WTC11 (cell line): ENCODE data around the gene GPR17. TPM values are rescaled to one million over a fixed set of nuclear protein-coding genes. Genes with fewer than 3 reads are reported as not detected.

Experiments
- ATAC-seq: fragments of 200-7000 bp; cut with Tn5 transposase; 2 replicates; pipeline ENCODE4 v1.10.0; 2021; ENCODE audit warnings: mild to moderate bottlenecking, moderate library complexity
- CTCF ChIA-PET: fragments of 300-600 bp; sonication (Branson Sonifier 250); formaldehyde crosslinking; loops from one replicate; lab custom pipeline; 2021; ENCODE audit warnings: antibody characterized with exemption; lab: Charles Lee
- POLR2A ChIA-PET: fragments of 350-600 bp; sonication (Branson Sonifier 250); formaldehyde crosslinking; loops from one replicate; lab custom pipeline; 2021; ENCODE audit warnings: antibody characterized with exemption; lab: Charles Lee
- DNase-seq: peaks from one replicate; pipeline ENCODE4 v3.0.0; 2021; ENCODE audit warnings: low spot score
- H3K27ac Mint-ChIP-seq: 2 replicates; pipeline ENCODE4 v1.8.0; 2021; ENCODE audit warnings: mixed read lengths
- H3K27me3 Mint-ChIP-seq: 2 replicates; pipeline ENCODE4 v1.8.0; 2021; ENCODE audit warnings: low read depth, mild to moderate bottlenecking, moderate library complexity, mixed read lengths
- H3K36me3 Mint-ChIP-seq: 2 replicates; pipeline ENCODE4 v1.8.0; 2021; ENCODE audit warnings: mixed read lengths
- H3K4me1 Mint-ChIP-seq: 2 replicates; pipeline ENCODE4 v1.8.0; 2022; ENCODE audit warnings: mixed read lengths
- H3K4me3 Mint-ChIP-seq: 2 replicates; pipeline ENCODE4 v1.8.0; 2021; ENCODE audit warnings: mild to moderate bottlenecking, moderate library complexity, mixed read lengths
- H3K9me3 Mint-ChIP-seq: 2 replicates; pipeline ENCODE4 v1.8.0; 2021; ENCODE audit warnings: mixed read lengths
- EMX1 ChIP-seq: fragments of 250-450 bp; sonication (Bioruptor Pico); IDR thresholded peaks from 2 replicates; pipeline ENCODE4 v1.8.0; 2021; ENCODE audit warnings: mild to moderate bottlenecking
- ESRRA ChIP-seq: sonication (generic); formaldehyde crosslinking; IDR thresholded peaks from 2 replicates; pipeline ENCODE4 v1.8.1; 2022; ENCODE audit warnings: mild to moderate bottlenecking, missing genetic modification reagents, borderline replicate concordance
- ETV6 ChIP-seq: sonication (generic); formaldehyde crosslinking; IDR thresholded peaks from 2 replicates; pipeline ENCODE4 v1.8.1; 2022; ENCODE audit warnings: mild to moderate bottlenecking, missing genetic modification reagents
- FOXJ3 ChIP-seq: sonication (generic); formaldehyde crosslinking; IDR thresholded peaks from 2 replicates; pipeline ENCODE4 v1.9.0; 2021; ENCODE audit warnings: missing genetic modification reagents, mild to moderate bottlenecking, borderline replicate concordance
- FOXP4 ChIP-seq: sonication (generic); formaldehyde crosslinking; IDR thresholded peaks from 2 replicates; pipeline ENCODE4 v1.8.0; 2022; ENCODE audit warnings: mild to moderate bottlenecking, missing genetic modification reagents
- GABPB1 ChIP-seq: sonication (generic); formaldehyde crosslinking; IDR thresholded peaks from 2 replicates; pipeline ENCODE4 v1.8.1; 2023; ENCODE audit warnings: mild to moderate bottlenecking, missing genetic modification reagents
- HMGA2 ChIP-seq: fragments of 250-450 bp; sonication (Bioruptor Pico); IDR thresholded peaks from 2 replicates; pipeline ENCODE4 v1.4.0; 2021; ENCODE audit warnings: mild to moderate bottlenecking, moderate library complexity
- HMGXB4 ChIP-seq: sonication (generic); formaldehyde crosslinking; IDR thresholded peaks from 2 replicates; pipeline ENCODE4 v1.8.1; 2023; ENCODE audit warnings: mild to moderate bottlenecking, moderate library complexity, missing genetic modification reagents
- MXD4 ChIP-seq: fragments of 250-450 bp; sonication (Bioruptor Pico); IDR thresholded peaks from 2 replicates; pipeline ENCODE4 v1.8.0; 2021; ENCODE audit warnings: mild to moderate bottlenecking, moderate library complexity, borderline replicate concordance
- MYBL2 ChIP-seq: sonication (generic); formaldehyde crosslinking; IDR thresholded peaks from 2 replicates; pipeline ENCODE4 v1.8.1; 2023; ENCODE audit warnings: mild to moderate bottlenecking, moderate library complexity, missing genetic modification reagents
- NFE2L1 ChIP-seq: sonication (generic); formaldehyde crosslinking; IDR thresholded peaks from 2 replicates; pipeline ENCODE4 v1.8.1; 2023; ENCODE audit warnings: missing genetic modification reagents
- NFYB ChIP-seq: sonication (generic); formaldehyde crosslinking; conservative IDR thresholded peaks from 2 replicates; pipeline ENCODE4 v1.8.0; 2022; ENCODE audit warnings: low read depth, missing genetic modification reagents
- PRRX2 ChIP-seq: fragments of 250-450 bp; sonication (Bioruptor Pico); IDR thresholded peaks from 2 replicates; pipeline ENCODE4 v1.8.0; 2021; ENCODE audit warnings: mild to moderate bottlenecking
- RELA ChIP-seq: sonication (generic); formaldehyde crosslinking; IDR thresholded peaks from 2 replicates; pipeline ENCODE4 v1.8.1; 2022; ENCODE audit warnings: missing genetic modification reagents, mild to moderate bottlenecking, borderline replicate concordance
- RORB ChIP-seq: fragments of 250-450 bp; sonication (Bioruptor Pico); IDR thresholded peaks from 2 replicates; pipeline ENCODE4 v1.9.0; 2021; ENCODE audit warnings: mild to moderate bottlenecking
- SP1 ChIP-seq: sonication (generic); formaldehyde crosslinking; conservative IDR thresholded peaks from 2 replicates; pipeline ENCODE4 v1.8.1; 2022; ENCODE audit warnings: missing genetic modification reagents
- TCF7 ChIP-seq: sonication (generic); formaldehyde crosslinking; IDR thresholded peaks from 2 replicates; pipeline ENCODE4 v1.8.0; 2022; ENCODE audit warnings: mild to moderate bottlenecking, low read depth, missing genetic modification reagents, moderate library complexity
- TP53 ChIP-seq: sonication (generic); formaldehyde crosslinking; IDR thresholded peaks from 2 replicates; pipeline ENCODE4 v1.8.1; 2023; ENCODE audit warnings: mild to moderate bottlenecking, missing genetic modification reagents
- ZNF138 ChIP-seq: sonication (generic); formaldehyde crosslinking; conservative IDR thresholded peaks from 2 replicates; pipeline ENCODE4 v1.8.1; 2022; ENCODE audit warnings: mild to moderate bottlenecking, moderate library complexity, missing genetic modification reagents
- ZNF317 ChIP-seq: sonication (generic); formaldehyde crosslinking; IDR thresholded peaks from 2 replicates; pipeline ENCODE4 v1.8.1; 2023; ENCODE audit warnings: low read depth, mild to moderate bottlenecking, moderate library complexity, missing genetic modification reagents, borderline replicate concordance
- ZNF416 ChIP-seq: fragments of 250-450 bp; sonication (Bioruptor Pico); IDR thresholded peaks from 2 replicates; pipeline ENCODE4 v1.9.0; 2021; ENCODE audit warnings: mild to moderate bottlenecking, inconsistent platforms
- ZNF423 ChIP-seq: fragments of 250-450 bp; sonication (Bioruptor Pico); IDR thresholded peaks from 2 replicates; pipeline ENCODE4 v2.1.2; 2022; ENCODE audit warnings: mild to moderate bottlenecking, moderate library complexity
- total RNA-seq: library from RNA; stranded (reverse); gene quantifications from 3 replicates; pipeline ENCODE4 v1.2.3, GENCODE V29; 2021
- TF ChIP-seq, protein P1 (sequence below): sonication (generic); formaldehyde crosslinking; IDR thresholded peaks from 2 replicates; pipeline ENCODE4 v1.8.0; 2022; ENCODE audit warnings: mild to moderate bottlenecking, missing genetic modification reagents
- TF ChIP-seq, protein P2 (sequence below): sonication (generic); formaldehyde crosslinking; IDR thresholded peaks from 2 replicates; pipeline ENCODE4 v1.8.1; 2022; ENCODE audit warnings: mild to moderate bottlenecking, missing genetic modification reagents, moderate library complexity, borderline replicate concordance

Gene GPR17
- total RNA-seq, 1 experiment from 2014 or later = not detected

DNA sequence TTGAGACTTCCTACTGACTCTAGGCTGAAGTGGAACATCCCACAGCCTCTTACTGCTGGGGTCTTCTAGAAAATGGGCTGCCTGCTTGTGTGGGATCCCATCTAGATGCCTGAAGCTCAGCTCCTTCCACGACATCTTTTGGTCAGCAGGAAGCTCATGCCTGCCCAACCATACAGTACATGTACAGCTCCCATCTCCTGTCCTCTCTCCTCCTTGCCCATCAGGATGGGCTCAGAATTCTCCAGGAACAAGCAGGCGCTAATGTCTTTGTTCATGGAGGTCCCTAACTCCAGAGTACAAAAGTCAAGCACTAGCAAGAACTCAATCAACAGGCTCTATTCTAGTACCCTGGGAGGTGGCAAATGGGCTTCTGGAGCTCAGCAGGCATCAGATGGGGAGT, 31.7 kb upstream of the GPR17 start:
- peaks cover 4% of the 10 kb centered on the region; the same call in 1 of the 2 replicates for H3K36me3 Mint-ChIP-seq
- ATAC-seq = no peak
- no peak for TF ChIP-seq ZNF317 (CRISPR knock-in tag)
- TF ChIP-seq, all 79 proteins: peak for 0
- no peak for DNase-seq
- no peaks in the 10 kb centered on the region for H3K27me3 Mint-ChIP-seq
- H3K4me1 Mint-ChIP-seq = no peaks in the 10 kb centered on the region
- POLR2A ChIA-PET = no interaction called here
- CTCF ChIA-PET = interaction anchor here (0.8 to 1.5 kb wide), 3 partner anchors 23 to 82 kb away, joined by 3 to 4 read pairs (median 3); no protein-coding TSS in a partner anchor
- H3K4me3 Mint-ChIP-seq = no peak overlapping the region
- no peak overlapping the region for H3K27ac Mint-ChIP-seq
- peaks cover 21% of the 10 kb centered on the region for H3K9me3 Mint-ChIP-seq

- H3K27ac Mint-ChIP-seq = no peak overlapping the region
These were observed 31.2 kb upstream of the GPR17 start for GRCh38 chr2:127614731-127615130.

DNA sequence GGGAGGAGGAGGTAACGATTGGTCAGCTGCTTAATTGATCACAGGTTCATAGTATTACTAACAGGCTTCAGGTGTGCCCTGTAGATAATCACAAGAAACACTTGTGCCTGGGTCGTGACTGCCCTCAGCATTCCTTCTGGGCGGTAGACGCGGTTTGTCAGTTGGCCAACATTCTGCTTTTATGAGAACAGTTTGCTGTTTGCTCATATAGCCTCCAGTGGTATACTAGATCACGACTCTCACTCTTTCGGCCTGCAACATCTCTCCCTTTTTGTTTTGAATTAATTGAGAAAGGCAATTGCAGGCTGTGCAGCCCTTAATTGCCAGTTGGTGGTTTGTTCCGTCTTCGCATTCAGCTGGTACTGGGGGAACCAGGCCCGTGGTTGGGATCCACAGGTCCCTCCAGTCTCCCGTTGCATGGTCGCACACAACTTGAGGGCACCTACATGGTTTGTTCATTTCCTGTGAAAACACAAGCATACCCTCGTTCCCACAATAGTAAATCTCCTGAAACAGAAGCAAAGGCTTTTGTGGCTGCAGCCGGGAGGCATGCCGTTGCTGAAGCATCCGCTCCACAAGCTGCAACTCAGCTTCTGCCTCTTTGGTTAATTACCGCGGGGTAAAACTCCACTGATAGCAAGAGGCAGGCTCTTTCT, 30.3 kb upstream of the GPR17 start:
- H3K9me3 Mint-ChIP-seq = peaks cover 21% of the 10 kb centered on the region
- ChIA-PET POLR2A (no interaction called here), CTCF (interaction anchor here (0.9 to 1.5 kb wide), 2 partner anchors 24 to 80 kb away, joined by 3 read pairs; no protein-coding TSS in a partner anchor)
- no peaks in the 10 kb centered on the region for H3K4me1 Mint-ChIP-seq
- no peak for TF ChIP-seq ZNF138
- TF ChIP-seq PRRX2 (CRISPR knock-in tag) = no peak
- no peak for TF ChIP-seq EMX1
- TF ChIP-seq ESRRA = no peak
- no peak for TF ChIP-seq FOXJ3 (CRISPR knock-in tag)
- TF ChIP-seq TCF7 (CRISPR knock-in tag) = no peak
- H3K27ac Mint-ChIP-seq = no peak overlapping the region
- H3K36me3 Mint-ChIP-seq = peaks cover 4% of the 10 kb centered on the region; the same call in 1 of the 2 replicates
- no peak for DNase-seq
- H3K4me3 Mint-ChIP-seq = no peak overlapping the region
- H3K27me3 Mint-ChIP-seq = no peaks in the 10 kb centered on the region
- no peak for ATAC-seq

More at GRCh38 chr2:127614731-127615130, 31.2 kb upstream of the GPR17 start:
- Mint-ChIP-seq H3K27me3 (no peaks in the 10 kb centered on the region), H3K4me1 (no peaks in the 10 kb centered on the region), H3K36me3 (peaks cover 4% of the 10 kb centered on the region; the same call in 1 of the 2 replicates), H3K9me3 (peaks cover 21% of the 10 kb centered on the region), H3K4me3 (no peak overlapping the region)
- CTCF ChIA-PET = interaction anchor here (0.9 to 1.5 kb wide), 3 partner anchors 23 to 81 kb away, joined by 3 to 4 read pairs (median 3); no protein-coding TSS in a partner anchor
- ATAC-seq (no peak), DNase-seq (no peak)
- POLR2A ChIA-PET = no interaction called here
- TF ChIP-seq HMGXB4 = no peak
- TF ChIP-seq NFYB (CRISPR knock-in tag) = no peak

- Mint-ChIP-seq H3K36me3 (no peaks in the 10 kb centered on the region), H3K27me3 (no peaks in the 10 kb centered on the region), H3K4me3 (no peak overlapping the region), H3K4me1 (no peaks in the 10 kb centered on the region), H3K9me3 (peaks cover 10% of the 10 kb centered on the region), H3K27ac (no peak overlapping the region)
- POLR2A ChIA-PET = no interaction called here
- DNase-seq = no peak
- CTCF ChIA-PET = interaction anchor here (0.6 kb wide), 1 partner anchor 31 kb away, joined by 3 read pairs; no protein-coding TSS in a partner anchor
- no peak for ATAC-seq
- TF ChIP-seq ZNF138 (no peak), RELA (CRISPR knock-in tag) (no peak), MYBL2 (CRISPR knock-in tag) (no peak), FOXP4 (no peak), ZNF423 (CRISPR knock-in tag) (no peak), HMGA2 (CRISPR knock-in tag) (no peak), ZNF416 (no peak), ETV6 (no peak), SP1 (CRISPR knock-in tag) (no peak), GABPB1 (CRISPR knock-in tag) (no peak), MXD4 (CRISPR knock-in tag) (no peak), TP53 (CRISPR knock-in tag) (no peak), NFE2L1 (no peak), RORB (CRISPR knock-in tag) (no peak)
- TF ChIP-seq, protein P1, sequence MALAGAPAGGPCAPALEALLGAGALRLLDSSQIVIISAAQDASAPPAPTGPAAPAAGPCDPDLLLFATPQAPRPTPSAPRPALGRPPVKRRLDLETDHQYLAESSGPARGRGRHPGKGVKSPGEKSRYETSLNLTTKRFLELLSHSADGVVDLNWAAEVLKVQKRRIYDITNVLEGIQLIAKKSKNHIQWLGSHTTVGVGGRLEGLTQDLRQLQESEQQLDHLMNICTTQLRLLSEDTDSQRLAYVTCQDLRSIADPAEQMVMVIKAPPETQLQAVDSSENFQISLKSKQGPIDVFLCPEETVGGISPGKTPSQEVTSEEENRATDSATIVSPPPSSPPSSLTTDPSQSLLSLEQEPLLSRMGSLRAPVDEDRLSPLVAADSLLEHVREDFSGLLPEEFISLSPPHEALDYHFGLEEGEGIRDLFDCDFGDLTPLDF (CRISPR knock-in tag) = no peak
- TF ChIP-seq, protein P2, sequence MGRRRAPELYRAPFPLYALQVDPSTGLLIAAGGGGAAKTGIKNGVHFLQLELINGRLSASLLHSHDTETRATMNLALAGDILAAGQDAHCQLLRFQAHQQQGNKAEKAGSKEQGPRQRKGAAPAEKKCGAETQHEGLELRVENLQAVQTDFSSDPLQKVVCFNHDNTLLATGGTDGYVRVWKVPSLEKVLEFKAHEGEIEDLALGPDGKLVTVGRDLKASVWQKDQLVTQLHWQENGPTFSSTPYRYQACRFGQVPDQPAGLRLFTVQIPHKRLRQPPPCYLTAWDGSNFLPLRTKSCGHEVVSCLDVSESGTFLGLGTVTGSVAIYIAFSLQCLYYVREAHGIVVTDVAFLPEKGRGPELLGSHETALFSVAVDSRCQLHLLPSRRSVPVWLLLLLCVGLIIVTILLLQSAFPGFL (CRISPR knock-in tag) = no peak
These were observed 27.3 kb upstream of the GPR17 start for GRCh38 chr2:127618551-127619202.
